ENCODE measurements around the gene TMPRSS6. TPM values are rescaled to one million over a fixed set of nuclear protein-coding genes. Genes with fewer than 3 reads are reported as not detected.

Gene TMPRSS6
- total and polyA plus RNA-seq, 2 donors from 2014 or later: 1.4 TPM; not detected in 1

DNA sequence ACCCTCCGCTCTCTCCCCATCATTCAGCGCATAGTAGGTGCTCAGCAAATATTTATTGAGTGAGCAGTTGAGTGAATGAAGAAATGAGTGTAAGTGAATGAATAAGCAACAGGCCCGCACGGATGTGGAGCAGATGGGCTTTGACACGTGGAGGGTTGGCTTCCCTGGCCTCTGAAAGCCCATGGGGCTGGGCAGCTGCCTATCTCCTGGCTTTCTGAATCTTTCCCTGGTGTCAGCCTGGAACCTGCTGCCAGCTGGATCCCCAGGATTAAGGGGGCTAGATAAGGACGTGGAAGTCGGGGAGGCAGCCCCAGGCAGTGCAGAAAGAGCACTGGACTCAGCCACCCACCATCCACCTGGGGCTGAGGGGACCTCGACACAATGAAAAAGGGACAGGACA lies 27.6 kb upstream of the TMPRSS6 start:
- TF ChIP-seq CTCF (IDR thresholded peaks at IDR 0.05; ENCODE audit: borderline replicate concordance, extremely low read depth, insufficient read depth): no peak
- intact Hi-C loops (cut with DNase I): no loop called here
- Histone ChIP-seq H3K27me3 (ENCODE audit: control insufficient read depth, insufficient read depth, low read length) (no peaks in the 10 kb centered on the region), H3K4me3 (ENCODE audit: low read length in 3 of 3) (no peak overlapping the region), H3K4me1 (ENCODE audit: control insufficient read depth in 2 of 3, insufficient read depth in 2 of 3, low read depth in 1 of 3, low read length in 3 of 3) (no peaks in the 10 kb centered on the region), H3K9me3 (ENCODE audit: control insufficient read depth in 2 of 3, insufficient read depth in 1 of 3, low read length in 3 of 3) (no peaks in the 10 kb centered on the region), H3K9ac (ENCODE audit: low read length in 3 of 3) (no peak overlapping the region), H3K36me3 (ENCODE audit: control insufficient read depth in 2 of 3, insufficient read depth in 3 of 3, low read length in 3 of 3) (no peaks in the 10 kb centered on the region), H3K27ac (ENCODE audit: low read depth in 2 of 2, low read length in 2 of 2) (no peak overlapping the region)
- no peak for FAIRE-seq
- DNase-seq: no peak

DNA sequence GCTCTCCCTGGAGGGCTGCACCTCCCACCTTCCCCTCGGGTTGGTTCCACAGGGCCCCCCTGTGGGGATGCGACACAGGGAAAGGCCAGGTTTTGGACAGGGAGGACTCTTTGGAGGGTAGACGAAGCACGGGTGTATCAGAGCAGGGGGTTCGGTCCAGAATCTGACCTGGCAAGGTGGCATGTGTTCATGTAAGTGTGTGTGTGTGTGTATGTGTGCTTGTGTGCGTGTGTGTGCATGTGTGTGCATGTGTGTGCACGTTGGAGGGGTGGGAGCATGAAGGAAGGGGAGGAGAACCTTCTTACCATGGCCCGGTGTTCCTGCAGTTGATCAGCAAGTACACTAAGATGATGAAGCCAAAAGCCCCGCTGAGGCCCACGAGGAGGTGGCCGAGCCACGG lies 25.5 kb upstream of the TMPRSS6 start:
- Histone ChIP-seq H3K9ac (ENCODE audit: low read length in 3 of 3) (no peak overlapping the region), H3K36me3 (ENCODE audit: control insufficient read depth in 2 of 3, insufficient read depth in 3 of 3, low read length in 3 of 3) (no peaks in the 10 kb centered on the region), H3K4me3 (ENCODE audit: low read length in 3 of 3) (no peak overlapping the region), H3K27me3 (ENCODE audit: control insufficient read depth, insufficient read depth, low read length) (no peaks in the 10 kb centered on the region), H3K9me3 (ENCODE audit: control insufficient read depth in 2 of 3, insufficient read depth in 1 of 3, low read length in 3 of 3) (no peaks in the 10 kb centered on the region), H3K27ac (ENCODE audit: low read depth in 2 of 2, low read length in 2 of 2) (no peak overlapping the region), H3K4me1 (ENCODE audit: control insufficient read depth in 2 of 3, insufficient read depth in 2 of 3, low read depth in 1 of 3, low read length in 3 of 3) (no peaks in the 10 kb centered on the region)
- no peak for DNase-seq
- intact Hi-C loops (cut with DNase I): no loop called here
- TF ChIP-seq CTCF (IDR thresholded peaks at IDR 0.05; ENCODE audit: borderline replicate concordance, extremely low read depth, insufficient read depth): no peak
- no peak for FAIRE-seq

DNA sequence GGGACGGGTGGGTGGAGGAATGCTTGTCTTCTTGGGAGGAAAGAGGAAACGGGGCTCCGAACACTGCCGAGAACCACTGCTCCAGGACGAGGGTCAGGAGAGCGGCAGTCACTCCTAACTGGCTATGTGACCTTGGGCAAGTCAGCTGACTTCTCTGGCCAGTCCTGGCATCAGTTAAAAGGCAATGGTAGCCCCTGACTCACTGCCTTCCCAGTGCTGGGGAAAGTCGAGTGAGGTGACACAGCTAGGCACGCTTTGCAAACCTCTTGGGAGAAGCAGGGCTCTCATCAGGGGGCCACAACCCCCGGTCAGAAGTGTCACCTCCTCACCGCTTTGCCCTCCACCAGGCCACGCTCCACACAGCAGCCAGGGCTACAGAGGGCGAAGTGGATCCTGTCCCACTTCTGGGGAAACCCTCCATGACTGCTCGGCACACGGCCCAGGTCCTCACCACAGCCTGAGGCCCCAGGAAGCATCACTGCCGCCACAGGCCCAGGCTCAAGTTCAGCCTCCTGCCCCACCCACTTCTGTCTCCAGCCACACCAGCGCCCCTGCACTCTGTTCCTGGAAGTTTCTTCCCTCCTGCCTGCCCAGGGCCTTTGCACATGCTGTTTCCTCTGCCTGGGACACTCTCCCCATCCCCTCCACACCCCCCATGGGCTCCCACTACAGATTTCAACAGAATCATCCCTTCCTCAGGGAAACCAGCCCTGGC lies 23.9 kb upstream of the TMPRSS6 start:
- no peaks in the 10 kb centered on the region for H3K36me3 ChIP-seq (ENCODE audit: control insufficient read depth in 2 of 3, insufficient read depth in 3 of 3, low read length in 3 of 3)
- DNase-seq (no peak), FAIRE-seq (no peak)
- no peak overlapping the region for H3K27ac ChIP-seq (ENCODE audit: low read depth in 2 of 2, low read length in 2 of 2)
- H3K9ac ChIP-seq (ENCODE audit: low read length in 3 of 3): no peak overlapping the region
- no peaks in the 10 kb centered on the region for H3K27me3 ChIP-seq (ENCODE audit: control insufficient read depth, insufficient read depth, low read length)
- no peaks in the 10 kb centered on the region for H3K4me1 ChIP-seq (ENCODE audit: control insufficient read depth in 2 of 3, insufficient read depth in 2 of 3, low read depth in 1 of 3, low read length in 3 of 3)
- intact Hi-C loops (cut with DNase I): no loop called here
- H3K9me3 ChIP-seq (ENCODE audit: control insufficient read depth in 2 of 3, insufficient read depth in 1 of 3, low read length in 3 of 3): no peaks in the 10 kb centered on the region
- H3K4me3 ChIP-seq (ENCODE audit: low read length in 3 of 3): no peak overlapping the region
- no peak for TF ChIP-seq CTCF (IDR thresholded peaks at IDR 0.05; ENCODE audit: borderline replicate concordance, extremely low read depth, insufficient read depth)

GRCh38 chr22:37132773-37133172 lies 23.3 kb upstream of the TMPRSS6 start:
- Histone ChIP-seq H3K27ac (ENCODE audit: low read depth in 2 of 2, low read length in 2 of 2) (no peak overlapping the region), H3K9me3 (ENCODE audit: control insufficient read depth in 2 of 3, insufficient read depth in 1 of 3, low read length in 3 of 3) (no peaks in the 10 kb centered on the region)
- intact Hi-C loops (cut with DNase I): no loop called here

More at GRCh38 chr22:37132773-37133172, 23.3 kb upstream of the TMPRSS6 start:
- FAIRE-seq: no peak
- no peaks in the 10 kb centered on the region for H3K27me3 ChIP-seq (ENCODE audit: control insufficient read depth, insufficient read depth, low read length)
- no peaks in the 10 kb centered on the region for H3K36me3 ChIP-seq (ENCODE audit: control insufficient read depth in 2 of 3, insufficient read depth in 3 of 3, low read length in 3 of 3)
- H3K4me1 ChIP-seq (ENCODE audit: control insufficient read depth in 2 of 3, insufficient read depth in 2 of 3, low read depth in 1 of 3, low read length in 3 of 3): no peaks in the 10 kb centered on the region
- H3K4me3 ChIP-seq (ENCODE audit: low read length in 3 of 3): no peak overlapping the region
- TF ChIP-seq CTCF (IDR thresholded peaks at IDR 0.05; ENCODE audit: borderline replicate concordance, extremely low read depth, insufficient read depth): no peak
- no peak overlapping the region for H3K9ac ChIP-seq (ENCODE audit: low read length in 3 of 3)
- DNase-seq: no peak

Data from kidney (tissue), 14 donors.